Right lobe of liver (tissue), 4 donors: ENCODE results near the gene THG1L.

Source experiments
- POLR2A ChIP-seq: fragments of 450-650 bp; IDR thresholded peaks from one replicate; pipeline ENCODE4 v1.6.1; 2017; ENCODE audit warnings: antibody characterized with exemption, mild to moderate bottlenecking
- TF ChIP-seq, protein P1 (sequence below), 4 donors: fragments of 200-600 bp in 3 of 4; fragments of 450-650 bp in 1 of 4; IDR thresholded peaks; one replicate each; pipeline versions ENCODE4 v1.5.1 to v1.8.0; 2016 to 2022; ENCODE audit warnings: antibody characterized with exemption in 4 of 4, mild to moderate bottlenecking in 2 of 4
- donor health status: DM: no; HTN: no; CAD: no.
- donor health status: DM: no; HTN: no; CAD: no.
- donor health status: DM: no; HTN: yes; CAD: no.

DNA sequence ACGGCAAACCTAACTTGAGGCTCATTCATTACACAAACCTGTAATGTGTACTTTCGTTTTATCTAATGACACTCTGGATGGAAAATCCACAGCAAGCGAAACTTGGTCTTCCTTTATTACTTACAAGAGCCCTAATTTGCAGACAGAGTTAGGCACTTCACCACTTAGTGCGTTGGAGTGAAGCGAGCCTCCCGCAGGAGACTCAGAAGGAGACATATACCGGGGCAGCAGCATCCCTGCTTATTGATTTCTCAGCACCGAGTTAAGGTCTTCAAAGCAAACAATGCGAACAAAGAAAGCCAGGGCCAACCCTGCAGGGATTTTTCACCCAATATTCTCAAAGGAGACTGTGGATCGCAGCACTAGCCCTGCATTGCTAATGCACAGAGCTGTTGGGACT lies 40.9 kb downstream of the THG1L start:
- TF ChIP-seq, protein P1, sequence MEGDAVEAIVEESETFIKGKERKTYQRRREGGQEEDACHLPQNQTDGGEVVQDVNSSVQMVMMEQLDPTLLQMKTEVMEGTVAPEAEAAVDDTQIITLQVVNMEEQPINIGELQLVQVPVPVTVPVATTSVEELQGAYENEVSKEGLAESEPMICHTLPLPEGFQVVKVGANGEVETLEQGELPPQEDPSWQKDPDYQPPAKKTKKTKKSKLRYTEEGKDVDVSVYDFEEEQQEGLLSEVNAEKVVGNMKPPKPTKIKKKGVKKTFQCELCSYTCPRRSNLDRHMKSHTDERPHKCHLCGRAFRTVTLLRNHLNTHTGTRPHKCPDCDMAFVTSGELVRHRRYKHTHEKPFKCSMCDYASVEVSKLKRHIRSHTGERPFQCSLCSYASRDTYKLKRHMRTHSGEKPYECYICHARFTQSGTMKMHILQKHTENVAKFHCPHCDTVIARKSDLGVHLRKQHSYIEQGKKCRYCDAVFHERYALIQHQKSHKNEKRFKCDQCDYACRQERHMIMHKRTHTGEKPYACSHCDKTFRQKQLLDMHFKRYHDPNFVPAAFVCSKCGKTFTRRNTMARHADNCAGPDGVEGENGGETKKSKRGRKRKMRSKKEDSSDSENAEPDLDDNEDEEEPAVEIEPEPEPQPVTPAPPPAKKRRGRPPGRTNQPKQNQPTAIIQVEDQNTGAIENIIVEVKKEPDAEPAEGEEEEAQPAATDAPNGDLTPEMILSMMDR (IDR thresholded peaks at IDR 0.05): no peak
- no peak for TF ChIP-seq POLR2A
